GM12865 (cell line): ENCODE measurements around the gene USP25.
A peak's percentile ranks its signal among the peaks of the same experiment; 100 is the strongest.

Experiments
- DNase-seq: peaks from one replicate; pipeline ENCODE4 v3.0.0; 2010; ENCODE audit warnings: low read depth
- H3K4me3 ChIP-seq: 2 replicates; pipeline ENCODE4 v1.5.1; 2011; ENCODE audit warnings: mild to moderate bottlenecking, low read depth, low read length, control low read depth
- CTCF ChIP-seq: IDR thresholded peaks from 2 replicates; pipeline ENCODE4 v1.5.1; 2011; ENCODE audit warnings: low read length, control low read depth, low read depth, inconsistent platforms; ENCODE audit not compliant: insufficient read depth; ENCODE audit errors: missing control alignments

Gene USP25

GRCh38 chr21:15688016-15688415, 41.8 kb upstream of the USP25 start:
- no peak overlapping the region for H3K4me3 ChIP-seq
- DNase-seq = no peak
- TF ChIP-seq CTCF = no peak

- no peak overlapping the region for H3K4me3 ChIP-seq
- peak; percentile 10 for DNase-seq
- TF ChIP-seq CTCF = no peak
Measured at GRCh38 chr21:15688809-15689208, 41.0 kb upstream of the USP25 start.

GRCh38 chr21:15692711-15693110, 37.1 kb upstream of the USP25 start:
- no peak for DNase-seq
- H3K4me3 ChIP-seq = no peak overlapping the region
- TF ChIP-seq CTCF = no peak

GRCh38 chr21:15695241-15695640, 34.5 kb upstream of the USP25 start:
- DNase-seq = no peak
- no peak overlapping the region for H3K4me3 ChIP-seq
- no peak for TF ChIP-seq CTCF

- no peak overlapping the region for H3K4me3 ChIP-seq
- TF ChIP-seq CTCF = no peak
- DNase-seq = no peak
Measured at GRCh38 chr21:15701830-15702229, 28.0 kb upstream of the USP25 start.

- DNase-seq = no peak
- no peak for TF ChIP-seq CTCF
- no peak overlapping the region for H3K4me3 ChIP-seq
Measured at GRCh38 chr21:15703932-15704331, 25.9 kb upstream of the USP25 start.

GRCh38 chr21:15706696-15707095, 23.1 kb upstream of the USP25 start:
- H3K4me3 ChIP-seq = no peak overlapping the region
- no peak for DNase-seq
- TF ChIP-seq CTCF = no peak
